Activated CD4-positive, alpha-beta T cell treated with anti-CD3 and anti-CD28 coated beads, Interleukin-10, Interleukin-2, amounts not matched to agents 100 ng/mL and 50 ng/mL, durations not matched to agents 16 hours and 8 hours (primary cell): Measurements from ENCODE around the gene LKAAEAR1.
"Not testable (repeated sequence)": the region's sequence is repeated elsewhere in the genome, so short reads cannot be mapped to it uniquely, and the experiment has no call there.

Experiments used
- DNase-seq: peaks from one replicate; pipeline ENCODE4 v3.0.0-alpha.2; 2020

The LKAAEAR1 gene

GRCh38 chr20:64096535-64096934 is 12.3 kb upstream of the LKAAEAR1 start:
- DNase-seq: no peak

- no peak for DNase-seq
Observed at GRCh38 chr20:64095927-64096326, 11.7 kb upstream of the LKAAEAR1 start.

GRCh38 chr20:64095455-64095854 is 11.3 kb upstream of the LKAAEAR1 start:
- DNase-seq: no peak

GRCh38 chr20:64093013-64093503 is 8.9 kb upstream of the LKAAEAR1 start:
- no peak for DNase-seq

GRCh38 chr20:64092258-64093012 is 8.2 kb upstream of the LKAAEAR1 start:
- DNase-seq: no peak

- DNase-seq: no peak
Observed at GRCh38 chr20:64091770-64092169, 7.6 kb upstream of the LKAAEAR1 start.

- DNase-seq: no peak
Observed at GRCh38 chr20:64091340-64091739, 7.1 kb upstream of the LKAAEAR1 start.

GRCh38 chr20:64090165-64090564 is 6.0 kb upstream of the LKAAEAR1 start:
- no peak for DNase-seq

- DNase-seq: not testable (repeated sequence)
Observed at GRCh38 chr20:64088586-64088985, 4.4 kb upstream of the LKAAEAR1 start.

GRCh38 chr20:64087226-64087825 is 3.1 kb upstream of the LKAAEAR1 start:
- DNase-seq: not testable (repeated sequence)

- no peak for DNase-seq
Observed at GRCh38 chr20:64086801-64087200, 2.6 kb upstream of the LKAAEAR1 start.

GRCh38 chr20:64084685-64085152 is 521 bp upstream of the LKAAEAR1 start:
- DNase-seq: no peak

GRCh38 chr20:64083378-64083803 is 807 bp downstream of the LKAAEAR1 start:
- DNase-seq: peak; percentile 80

- no peak for DNase-seq
Observed at GRCh38 chr20:64082820-64083377, 1.3 kb downstream of the LKAAEAR1 start.

GRCh38 chr20:64082126-64082731 is 2.0 kb downstream of the LKAAEAR1 start:
- no peak for DNase-seq

GRCh38 chr20:64081624-64081964 is 2.6 kb downstream of the LKAAEAR1 start:
- no peak for DNase-seq

- no peak for DNase-seq
Observed at GRCh38 chr20:64080813-64081623, 3.2 kb downstream of the LKAAEAR1 start.

GRCh38 chr20:64080013-64080812 is 4.0 kb downstream of the LKAAEAR1 start, which contains the start of gene OPRL1:
Gene OPRL1, plus strand, starts transcription at chr20:64080082. Its CDS starts 12,639 bp downstream, at chr20:64092721.
- DNase-seq: no peak

- peak; percentile 86 for DNase-seq
Observed at GRCh38 chr20:64079273-64080012, 4.8 kb downstream of the LKAAEAR1 start, which contains the start of gene RGS19. Gene RGS19, minus strand, starts transcription at chr20:64079518. Its CDS starts 2,632 bp downstream, at chr20:64076886.

GRCh38 chr20:64078934-64079272 is 5.3 kb downstream of the LKAAEAR1 start:
- no peak for DNase-seq
